Measurements from ENCODE around the gene KCNK3.

KCNK3 gene

DNA sequence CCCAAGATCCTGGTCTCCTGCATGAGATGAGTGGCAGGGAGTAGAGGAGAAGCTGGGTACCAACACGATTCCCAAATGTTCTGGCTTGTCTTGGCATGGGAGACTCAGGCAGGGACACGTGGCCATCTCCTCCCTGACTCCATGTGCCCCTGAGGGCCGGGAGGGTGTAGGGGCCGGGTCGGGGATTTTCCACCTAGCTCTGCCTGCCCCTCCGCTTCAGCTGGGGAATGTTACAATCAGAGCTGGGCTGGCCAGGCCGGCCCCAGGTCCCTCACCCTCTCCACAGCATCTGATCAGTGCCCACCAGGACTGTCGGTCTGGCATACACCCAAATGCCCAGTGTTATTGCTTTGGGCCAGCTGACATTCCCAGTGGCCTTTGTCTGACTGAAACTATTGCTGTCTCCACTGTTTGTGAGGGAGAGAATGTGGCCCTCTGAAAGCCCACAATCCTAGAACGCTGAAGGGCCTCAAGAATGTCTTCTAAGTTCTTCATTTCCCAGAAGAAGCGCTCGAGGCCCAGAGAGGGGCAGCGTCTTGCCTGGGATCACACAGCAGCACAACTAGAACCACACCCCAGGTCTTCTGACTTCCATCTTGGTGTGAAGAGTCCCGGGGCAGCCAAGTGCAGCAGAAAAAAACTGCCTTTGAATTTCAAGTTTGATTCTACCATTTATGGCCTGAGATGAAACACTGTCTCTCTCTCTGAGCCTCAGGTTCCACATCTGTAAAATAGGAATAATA, 23.2 kb downstream of the KCNK3 start:
- DNase-seq: no peak

DNA sequence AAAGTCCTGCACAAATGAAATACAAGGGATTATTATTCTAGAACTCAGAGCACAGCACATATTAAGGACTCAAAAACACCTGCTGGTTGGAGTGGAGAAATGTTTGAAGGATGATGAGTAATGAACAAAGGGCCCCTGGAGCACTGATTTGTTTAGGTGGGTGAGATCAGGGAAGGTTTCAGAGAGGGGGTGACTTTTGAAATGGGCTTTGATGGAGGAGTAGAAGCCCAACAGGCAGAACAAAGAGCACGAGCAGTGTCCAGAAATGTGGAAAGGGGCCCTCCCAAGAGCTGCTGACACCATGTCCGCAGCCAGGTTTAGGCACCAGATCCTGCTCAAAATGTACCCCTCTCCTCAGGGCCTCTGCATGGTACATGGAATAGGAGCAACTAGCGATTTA, 23.8 kb downstream of the KCNK3 start:
- no peak for DNase-seq

DNA sequence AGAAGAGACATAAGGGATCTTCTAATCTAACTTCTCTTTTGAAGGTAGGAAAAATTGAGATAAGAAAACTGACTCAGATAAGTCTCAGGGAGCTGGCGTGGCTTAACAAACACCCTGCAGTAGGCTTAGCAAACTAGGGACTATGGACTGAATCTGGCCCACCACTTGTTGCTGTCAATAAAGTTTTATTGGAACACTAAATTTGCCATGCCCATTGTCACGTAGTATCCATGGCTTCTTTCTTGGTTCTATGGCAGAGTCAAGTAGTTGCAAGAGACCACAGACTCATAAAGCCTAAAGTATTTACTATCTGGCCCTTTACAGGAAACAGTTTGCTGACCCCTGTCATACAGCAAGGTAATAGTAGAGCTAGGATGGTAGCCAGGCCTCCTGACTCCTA, 24.2 kb downstream of the KCNK3 start:
- no peak for DNase-seq

DNA sequence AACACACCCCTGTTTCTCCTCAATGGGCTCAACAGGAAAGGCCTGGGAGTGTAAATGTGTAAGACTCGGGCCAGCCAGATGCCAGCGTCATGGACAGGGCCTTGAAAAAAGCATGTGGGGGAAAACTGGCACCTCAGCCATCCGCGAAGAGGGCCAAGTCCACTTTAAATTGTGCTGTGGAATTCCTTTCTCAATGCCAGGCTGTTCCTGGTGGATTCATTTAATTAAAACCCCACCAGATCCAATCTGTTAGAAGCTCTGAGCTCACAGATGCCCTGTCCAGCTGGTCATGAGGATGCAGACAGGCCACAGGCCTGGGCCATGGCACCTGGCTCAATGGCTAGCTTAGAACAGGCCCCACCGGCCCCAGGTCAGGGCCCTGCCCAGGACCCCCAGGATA, 24.8 kb downstream of the KCNK3 start:
- no peak for DNase-seq

DNA sequence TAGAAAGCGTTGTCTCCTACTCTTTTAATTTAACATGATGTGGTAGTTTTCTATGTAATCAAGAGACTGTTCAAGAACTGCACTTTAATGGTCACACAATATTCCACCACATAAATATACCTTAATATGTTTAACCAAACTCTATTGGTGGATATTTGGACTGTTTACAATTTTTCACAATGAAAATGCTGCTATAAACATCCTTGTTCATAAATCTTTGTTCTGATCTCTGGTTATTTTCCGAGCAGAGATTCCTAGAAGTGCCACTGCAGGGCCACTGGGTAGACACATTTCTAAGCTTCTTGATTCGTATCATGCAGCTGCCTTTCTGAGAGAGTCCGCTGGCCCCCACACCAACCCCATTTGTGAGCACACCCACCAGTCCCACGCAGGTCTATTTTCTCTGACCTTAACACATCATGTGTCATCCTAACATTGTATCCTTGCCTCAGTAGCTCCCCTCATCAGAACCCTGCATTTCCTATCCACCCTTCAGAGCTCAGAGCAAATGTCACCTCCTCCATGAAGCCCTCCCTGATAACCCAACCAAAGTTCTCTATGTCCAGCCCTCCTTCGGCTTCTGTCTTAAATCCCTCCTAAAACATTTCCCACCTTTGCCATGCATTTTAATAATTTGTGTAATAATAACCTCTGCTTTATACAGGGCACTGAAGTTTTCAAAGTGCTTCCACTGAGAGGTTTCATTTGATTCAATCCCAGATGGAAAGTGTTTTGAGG, 26.6 kb downstream of the KCNK3 start:
- no peak for DNase-seq

DNA sequence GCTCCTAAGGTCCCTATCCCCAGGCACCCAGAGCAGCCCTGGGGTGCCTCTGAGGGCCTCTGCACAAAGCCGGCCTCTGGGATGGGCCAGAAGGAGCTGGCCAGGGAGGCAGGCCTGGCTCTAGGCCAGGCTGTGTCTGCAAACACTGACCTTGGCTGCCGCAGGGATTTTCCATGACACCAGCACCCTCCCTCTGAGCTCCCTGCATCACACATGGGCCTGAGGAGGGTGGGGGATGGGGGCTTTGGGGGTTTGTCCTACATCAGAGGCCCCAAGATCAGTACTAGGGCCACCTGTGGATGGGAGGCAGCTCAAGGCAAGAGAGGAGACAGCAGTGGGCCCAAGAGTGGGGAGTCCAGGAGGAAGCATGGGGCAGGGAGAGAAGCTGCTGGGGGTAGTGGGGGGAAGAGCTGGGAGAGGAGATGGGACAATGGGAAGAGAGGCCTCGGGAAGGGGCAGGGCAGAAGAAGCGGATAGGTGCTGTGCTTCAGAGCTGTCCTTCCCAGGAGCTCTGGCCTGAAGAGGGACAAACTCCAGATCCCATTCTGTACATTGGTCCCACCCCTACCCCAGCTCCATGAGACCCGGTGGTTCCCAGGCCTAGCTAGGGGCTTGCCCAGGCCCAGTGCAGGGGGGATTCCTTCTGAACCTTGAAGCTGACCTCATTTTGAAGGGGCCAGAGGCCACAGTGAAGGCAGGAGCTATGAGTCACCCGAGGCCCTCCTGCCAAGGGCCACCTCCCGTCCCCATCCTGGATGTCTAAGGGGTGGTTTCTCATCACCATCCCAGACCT, 28.0 kb downstream of the KCNK3 start:
- DNase-seq: no peak

DNA sequence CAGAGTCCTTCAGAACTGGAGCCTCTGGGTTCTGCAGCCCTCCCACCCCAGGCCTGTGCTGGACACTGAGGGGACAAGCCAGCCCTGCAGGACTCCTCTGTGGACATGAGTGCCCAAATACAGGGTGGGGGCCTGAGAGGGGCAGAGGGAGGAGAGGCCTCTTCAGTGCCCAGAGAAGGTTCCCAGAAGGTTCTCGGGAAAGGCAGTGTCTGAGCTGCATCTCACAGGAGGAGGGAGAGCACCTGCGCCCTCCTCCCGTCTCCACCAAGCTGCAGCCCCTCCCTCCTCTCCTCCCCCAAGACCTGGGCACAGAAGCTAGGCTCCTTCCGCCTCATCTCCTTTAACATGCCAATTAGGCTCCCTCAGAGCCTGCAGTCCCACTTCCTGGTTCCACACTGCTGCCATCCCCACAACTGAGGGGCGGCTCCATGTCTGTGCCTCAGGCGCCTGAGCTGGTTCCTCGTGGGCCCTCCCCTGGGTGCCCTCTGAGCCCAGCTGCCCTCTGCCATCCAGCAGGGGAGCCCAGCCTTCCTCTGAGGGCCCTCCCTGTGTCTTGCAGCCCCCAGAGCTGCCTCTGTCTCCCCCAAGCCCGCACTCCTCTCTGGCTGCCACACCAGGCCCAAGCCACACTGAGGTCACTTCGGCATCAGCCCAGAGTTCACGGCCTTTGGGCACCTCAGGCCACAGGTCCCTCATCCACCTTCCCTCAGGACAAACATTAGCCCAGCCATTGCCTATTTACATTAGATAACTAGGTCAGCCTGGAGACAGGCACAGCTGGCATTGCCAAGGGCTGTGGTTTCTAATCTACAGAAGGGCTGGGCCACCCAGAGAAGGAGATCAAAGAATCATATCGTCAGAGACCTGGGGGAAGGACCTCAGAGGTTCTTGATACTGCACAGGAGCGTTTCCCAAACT, 28.9 kb downstream of the KCNK3 start:
- DNase-seq: no peak

DNA sequence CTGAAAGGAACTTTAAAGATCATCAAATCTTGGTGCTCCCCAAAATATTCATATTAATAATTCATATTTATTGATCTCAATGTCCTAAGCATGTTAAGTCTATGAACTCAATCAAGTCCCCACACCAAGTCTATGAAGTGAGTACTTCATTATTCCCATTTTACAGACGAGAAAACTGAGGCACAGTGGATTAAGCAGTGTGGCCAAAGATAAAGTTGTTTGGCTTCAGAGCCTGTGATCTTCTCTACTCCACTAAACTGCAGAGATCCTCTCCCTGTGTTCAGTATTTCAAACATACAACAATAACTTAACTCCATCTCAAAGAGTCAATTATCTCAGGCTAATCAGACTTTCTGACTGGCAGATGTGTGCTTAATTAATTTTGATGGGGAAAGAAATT, 29.8 kb downstream of the KCNK3 start:
- no peak for DNase-seq

DNA sequence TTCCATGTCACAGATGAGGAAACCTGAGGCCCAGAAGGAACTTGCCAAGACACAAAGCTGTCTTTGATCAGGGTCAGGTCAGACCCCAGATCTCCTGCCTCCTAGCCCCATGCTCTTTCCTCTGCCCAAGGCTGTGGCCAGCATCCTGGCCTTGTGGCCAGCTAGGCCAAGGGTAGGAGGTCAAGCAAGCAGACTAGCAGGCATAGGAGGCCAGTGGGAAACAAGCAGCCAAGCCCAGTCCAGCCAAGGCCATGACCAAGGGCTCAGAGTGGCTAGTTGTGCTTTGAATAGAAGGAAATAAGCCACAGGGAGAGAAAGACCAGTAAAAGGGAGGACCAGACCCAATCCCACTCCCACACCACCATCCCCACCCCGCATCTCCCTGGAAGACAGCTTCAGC, 30.4 kb downstream of the KCNK3 start:
- DNase-seq: no peak

DNA sequence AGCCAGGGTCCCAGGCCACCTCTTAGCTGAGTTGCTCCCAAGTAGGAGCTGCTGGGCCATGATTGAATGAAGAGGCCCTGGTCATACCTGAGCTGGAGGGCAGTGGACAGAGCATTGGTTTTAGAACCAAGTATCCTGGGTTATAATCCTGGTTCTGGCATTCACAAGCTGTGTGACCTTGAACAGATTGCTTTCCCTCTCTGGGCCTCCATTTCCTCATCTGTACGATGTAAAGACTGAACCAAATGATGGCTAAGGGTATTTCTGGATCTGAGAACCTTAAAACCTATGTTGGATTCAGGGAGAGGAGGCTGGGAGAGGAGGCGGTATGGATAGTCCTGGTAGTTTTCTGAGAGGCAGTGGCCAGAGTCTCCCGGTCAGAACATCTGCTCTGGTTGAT, 31.0 kb downstream of the KCNK3 start:
- DNase-seq: no peak

DNA sequence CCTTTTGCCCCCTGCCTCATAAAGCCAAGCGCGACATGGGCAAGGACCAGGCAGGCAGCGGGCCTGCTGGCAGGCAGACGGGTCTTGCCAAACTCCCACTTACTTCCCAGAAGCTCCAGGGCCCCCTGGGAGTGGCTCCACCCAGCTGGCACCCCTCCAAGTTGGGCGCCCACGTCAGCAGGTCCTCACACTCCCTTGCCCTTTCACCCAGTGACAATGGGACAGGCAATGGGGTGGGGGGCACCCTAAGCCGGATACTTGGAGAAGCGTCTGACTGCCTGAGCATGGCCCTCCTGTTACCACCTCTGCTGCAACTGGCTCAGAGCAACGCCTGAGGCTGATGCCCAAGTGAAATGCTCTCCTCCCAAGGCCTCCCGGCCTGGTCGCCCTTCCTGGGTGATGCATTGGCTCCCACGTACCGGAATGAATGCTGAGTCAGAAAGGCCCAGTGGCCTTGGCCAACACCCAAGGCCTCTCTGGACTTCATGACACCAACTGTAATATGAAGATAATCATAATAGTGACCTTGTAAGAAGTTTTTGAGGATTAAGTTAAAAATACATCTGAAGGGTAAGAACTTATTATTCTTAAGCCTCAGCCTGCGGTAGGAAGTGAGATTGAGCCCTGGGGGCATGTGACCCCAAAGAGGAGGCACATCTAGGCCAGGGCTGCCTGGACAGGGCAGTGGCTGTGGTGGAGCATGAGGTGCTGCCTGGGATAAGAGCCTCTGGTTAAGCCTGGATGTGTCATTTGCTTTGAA, 31.6 kb downstream of the KCNK3 start:
- no peak for DNase-seq

DNA sequence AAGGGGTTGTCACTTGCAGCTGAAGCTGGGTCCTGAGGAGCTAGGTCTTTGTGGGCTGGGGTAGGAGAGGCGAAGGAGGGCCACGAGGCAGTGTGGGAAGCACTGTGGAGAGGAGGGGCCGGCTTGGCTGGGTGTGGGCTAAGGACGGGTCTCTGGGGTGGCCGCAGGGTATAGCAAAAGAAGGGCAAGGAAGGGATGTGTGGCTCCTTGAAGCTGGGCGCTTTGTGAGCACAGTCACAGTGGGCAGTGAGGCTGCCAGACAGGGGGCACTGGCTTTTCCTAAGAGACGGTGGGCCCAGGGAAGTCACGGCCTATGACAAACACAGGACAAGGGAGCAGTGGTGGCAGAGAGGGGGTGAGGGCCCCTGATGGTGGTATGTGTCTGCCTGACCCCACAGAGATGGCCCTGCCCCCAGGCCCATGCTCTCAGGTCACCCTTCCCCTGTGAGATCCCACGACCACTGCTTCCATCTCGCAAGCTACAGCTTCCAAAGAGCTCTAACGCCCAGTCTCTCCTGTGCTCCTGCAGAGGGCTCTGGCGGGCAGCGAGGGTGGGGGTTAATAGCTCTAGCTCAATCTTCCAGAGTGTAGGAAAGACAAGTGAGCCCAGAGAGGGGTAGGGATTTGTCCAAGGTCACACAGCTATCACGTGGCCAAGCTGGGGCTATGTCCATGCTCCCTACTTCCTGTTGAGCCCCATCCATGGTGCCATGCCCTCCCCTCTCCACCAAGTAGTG, 32.4 kb downstream of the KCNK3 start:
- no peak for DNase-seq

DNA sequence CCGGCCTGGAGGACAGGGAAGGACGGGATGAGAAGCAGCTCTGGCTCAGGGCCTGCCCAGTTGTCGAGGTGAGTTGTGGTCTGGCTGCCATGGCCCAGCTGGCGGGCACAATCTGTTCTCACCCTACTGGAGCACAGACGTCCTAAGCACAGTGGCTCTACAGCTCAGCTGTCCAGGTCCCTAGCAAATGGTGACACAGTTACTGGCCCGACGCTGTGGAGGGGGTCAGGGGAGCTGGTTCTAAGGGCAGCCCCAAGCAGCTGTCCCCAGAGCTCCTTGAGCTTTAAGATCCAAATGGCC, 32.9 kb downstream of the KCNK3 start:
- DNase-seq: no peak

DNA sequence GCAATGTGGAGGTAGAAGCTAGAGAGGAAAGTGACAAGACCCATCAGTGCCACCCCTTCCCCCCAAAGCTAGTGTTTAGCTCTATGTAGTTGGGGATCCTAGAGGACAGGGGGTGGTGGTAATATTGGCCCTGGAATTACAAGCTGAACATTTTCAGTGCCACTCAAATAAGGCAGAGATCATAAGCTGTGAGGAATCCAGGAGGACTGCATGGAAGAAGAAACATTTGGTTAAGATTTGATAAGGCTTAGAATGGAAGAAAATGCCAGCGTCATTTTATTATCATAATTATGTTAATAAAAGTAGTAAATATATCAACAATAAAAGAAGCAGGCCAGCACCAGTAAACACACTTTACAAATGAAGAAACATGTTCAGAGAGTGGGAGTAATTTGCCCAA, 33.7 kb downstream of the KCNK3 start:
- no peak for DNase-seq

DNA sequence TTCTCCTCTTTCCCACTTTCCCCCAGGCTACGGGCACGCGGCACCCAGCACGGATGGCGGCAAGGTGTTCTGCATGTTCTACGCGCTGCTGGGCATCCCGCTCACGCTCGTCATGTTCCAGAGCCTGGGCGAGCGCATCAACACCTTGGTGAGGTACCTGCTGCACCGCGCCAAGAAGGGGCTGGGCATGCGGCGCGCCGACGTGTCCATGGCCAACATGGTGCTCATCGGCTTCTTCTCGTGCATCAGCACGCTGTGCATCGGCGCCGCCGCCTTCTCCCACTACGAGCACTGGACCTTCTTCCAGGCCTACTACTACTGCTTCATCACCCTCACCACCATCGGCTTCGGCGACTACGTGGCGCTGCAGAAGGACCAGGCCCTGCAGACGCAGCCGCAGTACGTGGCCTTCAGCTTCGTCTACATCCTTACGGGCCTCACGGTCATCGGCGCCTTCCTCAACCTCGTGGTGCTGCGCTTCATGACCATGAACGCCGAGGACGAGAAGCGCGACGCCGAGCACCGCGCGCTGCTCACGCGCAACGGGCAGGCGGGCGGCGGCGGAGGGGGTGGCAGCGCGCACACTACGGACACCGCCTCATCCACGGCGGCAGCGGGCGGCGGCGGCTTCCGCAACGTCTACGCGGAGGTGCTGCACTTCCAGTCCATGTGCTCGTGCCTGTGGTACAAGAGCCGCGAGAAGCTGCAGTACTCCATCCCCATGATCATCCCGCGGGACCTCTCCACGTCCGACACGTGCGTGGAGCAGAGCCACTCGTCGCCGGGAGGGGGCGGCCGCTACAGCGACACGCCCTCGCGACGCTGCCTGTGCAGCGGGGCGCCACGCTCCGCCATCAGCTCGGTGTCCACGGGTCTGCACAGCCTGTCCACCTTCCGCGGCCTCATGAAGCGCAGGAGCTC, 35.4 kb downstream of the KCNK3 start:
- peak; percentile 27 for DNase-seq

DNA sequence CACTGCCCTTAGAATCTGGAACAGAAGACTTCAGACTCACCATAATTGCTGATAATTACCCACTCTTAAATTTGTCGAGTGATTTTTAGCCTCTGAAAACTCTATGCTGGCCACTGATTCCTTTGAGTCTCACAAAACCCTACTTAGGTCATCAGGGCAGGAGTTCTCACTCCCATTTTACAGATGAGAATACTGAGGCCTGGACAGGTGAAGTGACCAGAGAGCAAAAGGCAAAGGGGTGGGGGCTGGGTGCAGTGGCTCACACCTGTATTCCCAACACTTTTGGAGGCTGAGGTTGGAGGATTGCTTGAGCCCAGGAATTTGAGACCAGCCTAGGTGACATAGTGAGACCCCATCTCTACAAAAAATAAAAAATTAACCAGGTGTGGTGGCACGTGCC, 36.8 kb downstream of the KCNK3 start:
- DNase-seq: no peak

DNA sequence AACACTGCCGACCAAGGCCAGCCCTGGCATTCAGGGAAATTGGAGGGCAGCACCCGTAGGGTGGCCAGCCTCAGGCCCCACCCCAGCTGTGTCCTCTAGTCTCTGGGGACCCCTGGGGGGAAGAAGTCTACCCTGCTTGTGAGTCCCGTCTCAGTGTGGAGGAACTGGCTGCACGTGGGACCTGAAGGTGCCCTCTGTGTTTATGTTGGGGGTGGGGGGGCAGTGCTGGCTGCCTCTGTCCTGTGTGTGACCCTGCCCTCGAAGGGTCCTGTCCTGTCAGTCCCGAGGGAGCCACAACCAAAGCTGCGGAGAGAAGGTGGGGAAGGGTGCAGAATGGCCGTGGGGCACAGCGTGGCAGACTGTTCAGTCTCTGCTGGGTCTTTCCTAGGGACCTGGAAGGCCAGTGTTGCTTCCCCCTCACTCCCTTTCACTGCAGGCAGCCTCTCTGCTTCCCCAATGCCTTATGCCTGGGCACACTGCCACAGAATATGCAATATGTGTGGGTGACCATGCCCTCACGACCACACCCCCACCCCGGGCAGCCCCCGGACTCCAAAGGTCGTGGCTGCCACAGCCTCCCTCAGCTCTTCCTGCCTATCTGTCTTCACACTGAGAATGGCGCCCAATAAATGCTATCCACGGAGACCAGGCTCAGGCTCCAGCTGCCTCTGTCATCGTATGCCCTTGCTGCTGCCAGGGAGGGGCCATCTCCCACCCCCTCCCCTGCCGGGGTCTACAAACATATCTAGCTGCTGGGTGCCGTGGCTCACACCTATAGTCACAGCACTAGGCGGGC, 38.2 kb downstream of the KCNK3 start:
- DNase-seq: no peak

DNA sequence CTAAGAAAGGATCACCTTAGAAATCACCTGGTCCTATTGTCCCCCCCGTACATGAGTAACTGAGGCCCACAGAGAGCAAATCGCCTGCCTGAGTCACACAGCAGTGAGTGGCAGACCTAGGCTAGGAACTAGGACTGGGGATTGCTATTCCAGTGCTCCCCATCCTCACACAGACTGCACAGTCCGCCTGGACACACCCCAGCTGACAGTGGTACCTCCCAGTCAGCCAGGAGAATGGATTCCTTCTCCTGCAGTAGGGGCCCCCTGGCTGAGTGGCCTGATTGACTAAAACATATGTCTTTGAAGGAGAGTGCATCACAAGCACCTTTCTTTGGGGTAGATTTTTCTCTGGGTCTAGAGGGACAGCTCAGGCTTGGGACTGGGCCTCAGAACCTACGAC, 39.2 kb downstream of the KCNK3 start:
- DNase-seq: no peak

DNA sequence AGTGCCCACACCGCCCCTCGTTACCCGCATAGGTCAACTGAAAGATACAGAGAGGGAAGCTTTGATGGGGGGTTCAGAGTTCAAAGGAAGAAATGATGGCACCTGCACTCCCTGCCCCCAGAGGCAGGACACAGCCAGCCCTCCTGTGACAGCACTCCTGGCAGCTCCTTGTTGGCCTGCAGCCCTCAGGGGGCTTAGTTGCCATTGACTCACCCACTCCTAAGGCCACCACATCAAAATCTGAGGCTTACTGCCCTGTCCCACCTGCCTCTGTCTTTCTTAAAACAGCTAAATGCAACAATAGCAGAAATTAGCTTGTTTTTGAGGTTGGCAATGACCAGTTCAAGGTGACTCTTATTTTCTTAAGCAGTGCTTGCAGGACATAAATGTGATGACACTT, 39.9 kb downstream of the KCNK3 start:
- DNase-seq: no peak

DNA sequence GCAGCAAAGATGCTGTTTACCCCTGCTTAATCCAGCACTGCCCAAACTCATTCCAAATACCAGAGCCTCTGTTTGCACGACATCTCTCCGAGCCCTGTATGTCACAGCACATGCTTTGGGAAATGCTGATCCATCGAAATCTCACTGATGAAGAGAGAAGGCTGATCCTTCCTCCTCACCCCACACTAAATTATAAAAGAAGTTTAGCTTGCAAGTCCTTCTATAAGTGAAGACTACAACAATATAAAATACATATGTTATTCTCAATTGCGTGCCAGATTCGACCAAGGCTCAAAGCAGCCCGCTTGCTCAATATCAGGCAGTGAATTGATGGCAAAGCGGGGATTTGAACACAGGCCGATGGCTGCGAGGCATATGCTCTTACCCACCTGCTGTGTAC, 40.9 kb downstream of the KCNK3 start:
- no peak for DNase-seq
